Activated T-cell treated with anti-CD3 and anti-CD28 coated beads for 1 hour (primary cell): ENCODE measurements around the gene FAM200A.
"Not testable (repeated sequence)": the region's sequence is repeated elsewhere in the genome, so short reads cannot be mapped to it uniquely, and the experiment has no call there.

Source experiments
- DNase-seq: peaks from one replicate; pipeline ENCODE4 v3.0.0-alpha.2; 2020; ENCODE audit warnings: low read depth

FAM200A gene

DNA sequence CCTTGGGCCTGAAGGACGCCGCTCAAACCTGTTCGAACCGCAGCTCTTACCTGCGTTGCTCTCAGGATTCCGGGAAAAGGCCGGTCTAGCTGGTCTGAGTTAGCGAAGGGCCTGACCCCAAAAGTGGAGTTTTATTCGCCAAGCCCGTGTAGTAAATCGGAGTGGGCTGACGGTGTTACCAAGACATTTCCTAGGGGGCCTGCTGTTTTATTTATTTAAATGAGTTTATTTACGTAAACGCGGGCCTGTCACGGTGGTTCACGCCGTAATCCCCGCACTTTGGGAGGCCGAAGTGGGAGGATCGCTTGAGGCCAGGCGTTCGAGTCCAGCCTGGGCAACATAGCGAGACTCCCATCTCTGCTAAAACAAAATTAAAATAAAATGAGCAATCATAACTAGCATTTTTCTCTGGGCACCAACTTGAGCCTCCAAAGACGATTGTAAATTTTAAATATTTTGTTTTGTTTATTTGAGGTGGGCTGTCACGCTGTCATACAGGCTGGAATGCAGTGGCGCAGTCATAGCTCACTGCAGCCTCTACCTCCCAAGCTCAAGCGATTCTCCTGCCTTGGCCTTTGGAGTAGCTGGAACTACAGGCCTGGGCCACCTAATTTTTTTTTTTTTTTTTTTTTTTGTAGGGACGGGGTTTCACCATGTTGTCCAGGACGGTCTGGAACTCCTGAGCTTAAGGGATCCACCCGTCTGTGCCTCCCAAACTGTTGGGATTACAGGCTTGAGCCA, 7.4 kb upstream of the FAM200A start:
- no peak for DNase-seq

DNA sequence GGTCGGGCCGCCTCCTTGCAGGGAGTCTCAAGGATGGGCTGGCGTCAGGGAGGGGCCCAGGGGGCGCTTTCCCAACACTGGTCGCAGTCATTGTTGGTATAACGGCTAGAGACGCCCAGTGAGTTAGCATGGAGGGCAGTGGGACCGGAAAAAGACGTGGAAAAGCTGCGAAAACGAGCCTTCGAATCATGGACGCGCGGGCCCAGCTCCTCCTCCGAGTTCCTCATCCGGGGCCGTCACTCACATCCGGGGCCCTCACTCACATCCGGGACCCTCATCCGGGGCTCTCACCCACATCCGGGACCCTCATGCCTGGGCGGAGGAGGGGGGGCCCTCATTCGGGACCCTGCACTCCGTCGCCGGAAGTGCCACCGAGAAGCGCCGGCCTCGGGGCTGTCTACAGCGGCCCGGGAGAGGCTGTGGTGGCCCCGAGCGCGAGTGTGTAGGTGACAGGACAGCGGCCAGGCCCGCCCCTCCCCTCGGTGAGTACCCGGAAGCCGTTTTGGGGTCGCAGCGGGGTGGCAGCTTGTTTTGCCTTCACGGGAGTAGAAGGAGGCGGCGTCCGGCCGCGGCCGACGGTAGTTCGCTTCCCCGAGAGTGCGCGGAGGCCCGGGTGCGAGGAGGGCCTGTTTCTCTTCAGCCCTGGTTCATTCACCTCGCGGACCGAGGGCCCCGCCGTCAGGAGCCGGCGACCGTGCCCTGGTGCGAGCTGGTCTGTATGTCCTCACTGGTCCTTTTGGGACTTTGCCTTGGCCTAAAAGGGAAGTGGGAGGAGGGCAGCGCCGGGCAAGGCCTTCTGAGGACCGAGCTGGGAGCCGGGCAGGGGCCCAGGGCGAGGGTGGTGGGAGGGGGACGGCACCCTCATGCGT, 6.6 kb upstream of the FAM200A start, which contains the start of gene ZNF655:
TSS of gene ZNF655 (plus strand) at position 337 of the 869 bp plus-strand sequence. CDS start 1,918 bp downstream, outside the sequence.
- DNase-seq: peak; percentile 79

GRCh38 chr7:99557940-99558305, 6.0 kb upstream of the FAM200A start:
- DNase-seq: no peak

DNA sequence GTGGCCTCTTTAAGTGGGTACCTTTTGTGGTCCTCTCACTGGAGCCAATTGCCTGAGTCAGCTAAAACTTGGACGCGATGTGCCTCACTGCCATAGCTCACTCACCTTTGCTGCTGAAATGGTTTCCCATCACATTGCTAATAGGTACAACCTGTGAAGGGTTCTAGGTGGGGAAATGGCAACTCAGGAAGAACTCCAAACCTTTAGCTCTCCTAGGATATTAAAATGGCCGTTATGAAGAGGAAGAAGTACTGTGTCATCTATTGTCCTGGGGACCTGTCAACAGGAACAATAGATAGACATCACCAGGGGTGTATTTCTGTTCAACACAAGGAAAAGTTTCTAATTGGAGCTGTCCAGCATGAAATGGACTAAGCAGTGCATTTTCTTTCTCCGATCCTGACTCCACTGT, 5.3 kb upstream of the FAM200A start:
- no peak for DNase-seq

GRCh38 chr7:99554939-99555338, 3.0 kb upstream of the FAM200A start:
- DNase-seq: no peak

- DNase-seq: no peak
Measured at GRCh38 chr7:99553039-99553438, 1.1 kb upstream of the FAM200A start.

DNA sequence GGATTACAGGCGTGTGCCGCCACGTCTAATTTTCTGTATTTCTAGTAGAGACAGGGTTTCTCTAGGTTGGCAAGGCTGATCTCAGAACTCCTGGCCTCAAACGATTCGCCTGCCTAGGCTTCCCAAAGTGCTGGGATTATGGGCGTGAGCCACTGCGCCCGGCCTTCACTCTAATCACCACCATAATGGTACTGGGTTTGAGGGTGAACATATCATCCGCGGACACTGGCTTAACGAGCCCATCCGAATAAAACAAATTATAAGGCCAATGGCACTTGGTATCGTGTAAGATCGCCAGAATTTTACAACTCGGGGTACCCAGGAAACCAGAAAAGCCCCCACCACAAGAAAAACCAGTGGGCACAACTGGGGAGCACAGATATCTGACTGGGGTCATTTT, 580 bp downstream of the FAM200A start:
- DNase-seq: no peak

DNA sequence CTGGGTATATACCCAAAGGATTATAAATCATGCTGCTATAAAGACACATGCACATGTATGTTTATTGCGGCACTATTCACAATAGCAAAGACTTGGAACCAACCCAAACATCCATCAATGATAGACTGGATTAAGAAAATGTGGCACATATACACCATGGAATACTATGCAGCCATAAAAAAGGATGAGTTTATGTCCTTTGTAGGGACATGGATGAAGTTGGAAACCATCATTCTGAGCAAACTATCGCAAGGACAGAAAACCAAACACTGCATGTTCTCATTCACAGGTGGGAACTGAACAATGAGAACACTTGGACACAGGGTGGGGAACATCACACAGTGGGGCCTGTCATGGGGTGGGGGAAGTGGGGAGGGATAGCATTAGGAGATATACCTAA, 2.4 kb downstream of the FAM200A start:
- not testable (repeated sequence) for DNase-seq

DNA sequence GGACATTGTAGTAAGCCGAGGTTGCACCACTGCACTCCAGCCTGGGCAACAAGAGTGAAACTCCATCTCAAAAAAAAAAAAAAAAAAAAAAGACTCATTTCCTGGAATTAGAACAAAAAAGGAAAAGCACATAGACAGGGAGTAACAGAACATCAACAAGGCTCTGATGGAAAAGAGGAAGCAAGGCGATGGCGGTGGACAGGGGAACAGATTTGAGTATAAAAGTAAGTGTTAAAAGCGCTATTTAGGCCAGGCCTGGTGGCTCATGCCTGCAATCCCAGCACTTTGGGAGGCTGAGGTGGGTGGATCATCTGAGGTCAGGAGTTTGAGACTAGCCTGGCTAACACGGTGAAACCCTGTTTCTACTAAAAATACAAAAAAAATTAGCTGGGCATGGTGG, 6.6 kb downstream of the FAM200A start:
- not testable (repeated sequence) for DNase-seq

- DNase-seq: no peak
Measured at GRCh38 chr7:99543916-99544315, 8.0 kb downstream of the FAM200A start.

GRCh38 chr7:99543081-99543671, 8.7 kb downstream of the FAM200A start:
- DNase-seq: no peak

- DNase-seq: no peak
Measured at GRCh38 chr7:99541212-99541611, 10.7 kb downstream of the FAM200A start.

GRCh38 chr7:99540542-99540941, 11.4 kb downstream of the FAM200A start:
- no peak for DNase-seq

- no peak for DNase-seq
Measured at GRCh38 chr7:99539213-99539811, 12.6 kb downstream of the FAM200A start.

GRCh38 chr7:99535667-99536066, 16.2 kb downstream of the FAM200A start:
- no peak for DNase-seq

- no peak for DNase-seq
Measured at GRCh38 chr7:99531354-99531765, 20.6 kb downstream of the FAM200A start.

GRCh38 chr7:99525713-99526440, 26.0 kb downstream of the FAM200A start:
- no peak for DNase-seq

DNA sequence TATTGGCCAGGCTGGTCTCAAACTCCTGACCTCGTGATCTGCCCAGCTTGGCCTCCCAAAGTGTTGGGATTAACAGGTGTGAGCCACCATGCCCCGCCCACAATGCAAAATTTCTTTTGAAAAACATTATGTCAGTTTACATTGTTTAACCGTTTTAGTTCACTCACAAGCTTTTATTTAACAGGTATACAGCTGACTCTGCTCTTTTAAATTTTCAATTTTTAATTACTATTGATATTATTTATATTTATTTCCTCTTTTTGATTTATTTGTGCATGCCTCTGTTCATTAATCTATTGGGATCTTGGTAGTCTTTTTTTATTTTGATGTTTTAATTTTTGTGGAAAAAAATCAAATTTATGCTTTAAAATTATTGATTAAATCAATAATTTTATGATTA, 30.5 kb downstream of the FAM200A start:
- DNase-seq: no peak

GRCh38 chr7:99514050-99514449, 37.9 kb downstream of the FAM200A start:
- DNase-seq: no peak

- no peak for DNase-seq
Measured at GRCh38 chr7:99505324-99505662, 46.6 kb downstream of the FAM200A start.

- peak; percentile 98 for DNase-seq
Measured at GRCh38 chr7:99504603-99505323, 47.2 kb downstream of the FAM200A start, which contains the start of gene ZKSCAN5. ZKSCAN5 (plus strand) TSS chr7:99504662; CDS start chr7:99506045, 1,383 bp downstream.
